ENCODE measurements around the gene PBRM1. TPM values are rescaled to one million over a fixed set of nuclear protein-coding genes. Genes with fewer than 3 reads are reported as not detected.

PBRM1 gene
- total and polyA plus RNA-seq, 2 of the 13 experiments (the other 11 are each of a cell fraction or from before 2014, with no cell fraction given) = 10.9 to 33.2 TPM

GRCh38 chr3:52685709-52686691 is at the start of gene PBRM1, which contains the start of gene GNL3 (continued):
- 0 out of 2 replicates have a peak, but pooled peaks have one; percentile 63 for TF ChIP-seq ZNF503 (CRISPR knock-in tag; IDR thresholded peaks at IDR 0.05)
- TF ChIP-seq PHF21A (CRISPR knock-in tag; IDR thresholded peaks at IDR 0.05) = 0 out of 2 replicates have a peak, but pooled peaks have one; percentile 25
- TF ChIP-seq IRF2 (CRISPR knock-in tag; IDR thresholded peaks at IDR 0.05) = peak; percentile 85
- TF ChIP-seq RELA (CRISPR knock-in tag; IDR thresholded peaks at IDR 0.05) = no peak
- no peak for TF ChIP-seq ZFAT (CRISPR knock-in tag; conservative IDR thresholded peaks at IDR 0.05)
- TF ChIP-seq HBP1 (CRISPR knock-in tag; IDR thresholded peaks at IDR 0.05; ENCODE audit: low read depth) = peak; percentile 92; the same call in 1 of the 2 replicates
- peak; percentile 94; the same call in 1 of the 2 replicates for TF ChIP-seq SIN3A (IDR thresholded peaks at IDR 0.05; ENCODE audit: borderline replicate concordance, low read depth, low read length)
- TF ChIP-seq ZFP36L2 (CRISPR knock-in tag; IDR thresholded peaks at IDR 0.05) = no peak
- TF ChIP-seq BRD4 (CRISPR knock-in tag; IDR thresholded peaks at IDR 0.05) = peak; percentile 94
- TF ChIP-seq ZNF570 (CRISPR knock-in tag; IDR thresholded peaks at IDR 0.05; ENCODE audit: borderline replicate concordance) = no peak
- no peak for TF ChIP-seq ELF4 (CRISPR knock-in tag; IDR thresholded peaks at IDR 0.05; ENCODE audit: borderline replicate concordance)
- TF ChIP-seq IRX3 (CRISPR knock-in tag; IDR thresholded peaks at IDR 0.05; ENCODE audit: borderline replicate concordance, low read depth) = peak; percentile 80; the same call in 1 of the 2 replicates
- TF ChIP-seq GRHL1 (CRISPR knock-in tag; conservative IDR thresholded peaks at IDR 0.05) = no peak
- TF ChIP-seq ZNF143 (CRISPR knock-in tag; IDR thresholded peaks at IDR 0.05) = no peak
- TF ChIP-seq POGZ (CRISPR knock-in tag; IDR thresholded peaks at IDR 0.05) = peak; percentile 70
- no peak for TF ChIP-seq RARG (CRISPR knock-in tag; IDR thresholded peaks at IDR 0.05; ENCODE audit: low read depth)
- 0 out of 2 replicates have a peak, but pooled peaks have one; percentile 31 for TF ChIP-seq ZBTB37 (CRISPR knock-in tag; IDR thresholded peaks at IDR 0.05)
- no peak for TF ChIP-seq RFXAP (CRISPR knock-in tag; IDR thresholded peaks at IDR 0.05; ENCODE audit: borderline replicate concordance)
- TF ChIP-seq ZNF580 (CRISPR knock-in tag; IDR thresholded peaks at IDR 0.05; ENCODE audit: borderline replicate concordance, low read depth) = peak; percentile 53; the same call in 1 of the 2 replicates
- peak; percentile 77; the same call in 1 of the 2 replicates for TF ChIP-seq ZNF766 (CRISPR knock-in tag; IDR thresholded peaks at IDR 0.05; ENCODE audit: borderline replicate concordance)
